Measurements from ENCODE around the gene APP. TPM values are rescaled to one million over a fixed set of nuclear protein-coding genes. Genes with fewer than 3 reads are reported as not detected.

Gene APP
- total RNA-seq, 4 donors from 2014 or later = 234 to 376 (median 343) TPM

- Histone ChIP-seq H3K27me3 (no peaks in the 10 kb centered on the region), H3K27ac (no peak overlapping the region), H3K36me3 (no peaks in the 10 kb centered on the region), H3K4me1 (no peaks in the 10 kb centered on the region), H3K4me3 (no peak overlapping the region), H3K9me3 (no peaks in the 10 kb centered on the region)
- TF ChIP-seq POLR2AphosphoS5 (IDR thresholded peaks at IDR 0.05) = no peak
- TF ChIP-seq CTCF (IDR thresholded peaks at IDR 0.05) = no peak
- no peak for TF ChIP-seq POLR2A (IDR thresholded peaks at IDR 0.05)
- no peak for TF ChIP-seq EP300 (IDR thresholded peaks at IDR 0.05)
- 79% methylated on average over 3 of the region's 3 CpGs for WGBS
- no peak for DNase-seq (ENCODE audit: low spot score in 2 of 2)
Observed at GRCh38 chr21:25862112-25862511, 308.5 kb downstream of the APP start.

GRCh38 chr21:25859235-25859929, 311.2 kb downstream of the APP start:
- no peaks in the 10 kb centered on the region for H3K36me3 ChIP-seq
- H3K27me3 ChIP-seq = no peaks in the 10 kb centered on the region
- no peak overlapping the region for H3K4me3 ChIP-seq
- TF ChIP-seq POLR2A (IDR thresholded peaks at IDR 0.05) = no peak
- no peak for DNase-seq (ENCODE audit: low spot score in 2 of 2)
- no peaks in the 10 kb centered on the region for H3K4me1 ChIP-seq
- H3K9me3 ChIP-seq = no peaks in the 10 kb centered on the region
- no peak overlapping the region for H3K27ac ChIP-seq
- 48% methylated on average over 5 of the region's 5 CpGs for WGBS

GRCh38 chr21:25858325-25858724, 312.2 kb downstream of the APP start:
- Histone ChIP-seq H3K9me3 (no peaks in the 10 kb centered on the region), H3K4me3 (no peak overlapping the region), H3K36me3 (no peaks in the 10 kb centered on the region), H3K27ac (no peak overlapping the region), H3K4me1 (no peaks in the 10 kb centered on the region), H3K27me3 (no peaks in the 10 kb centered on the region)
- TF ChIP-seq CTCF (IDR thresholded peaks at IDR 0.05) = no peak
- whole genome bisulfite sequencing = 89% methylated on average over 3 of the region's 3 CpGs
- DNase-seq (ENCODE audit: low spot score in 2 of 2) = no peak

- WGBS = 58% methylated on average over 6 of the region's 6 CpGs
- no peak overlapping the region for H3K4me3 ChIP-seq
Observed at GRCh38 chr21:25857308-25858074, 313.1 kb downstream of the APP start.

GRCh38 chr21:25855576-25855975, 315.0 kb downstream of the APP start:
- TF ChIP-seq EP300 (IDR thresholded peaks at IDR 0.05) (no peak), POLR2A (IDR thresholded peaks at IDR 0.05) (no peak), POLR2AphosphoS5 (IDR thresholded peaks at IDR 0.05) (no peak), CTCF (IDR thresholded peaks at IDR 0.05) (no peak)
- no peaks in the 10 kb centered on the region for H3K27me3 ChIP-seq
- no peak overlapping the region for H3K4me3 ChIP-seq
- 79% methylated on average over 5 of the region's 5 CpGs for WGBS
- no peaks in the 10 kb centered on the region for H3K9me3 ChIP-seq
- H3K4me1 ChIP-seq = no peaks in the 10 kb centered on the region
- H3K36me3 ChIP-seq = no peaks in the 10 kb centered on the region
- DNase-seq (ENCODE audit: low spot score in 2 of 2) = no peak
- no peak overlapping the region for H3K27ac ChIP-seq

More at GRCh38 chr21:25857308-25858074, 313.1 kb downstream of the APP start:
- Histone ChIP-seq H3K27ac (no peak overlapping the region), H3K9me3 (no peaks in the 10 kb centered on the region), H3K27me3 (no peaks in the 10 kb centered on the region), H3K36me3 (no peaks in the 10 kb centered on the region), H3K4me1 (no peaks in the 10 kb centered on the region)
- DNase-seq (ENCODE audit: low spot score in 2 of 2) = no peak
- TF ChIP-seq POLR2A (IDR thresholded peaks at IDR 0.05) = no peak
- TF ChIP-seq EP300 (IDR thresholded peaks at IDR 0.05) = no peak
- TF ChIP-seq CTCF (IDR thresholded peaks at IDR 0.05) = no peak
- TF ChIP-seq POLR2AphosphoS5 (IDR thresholded peaks at IDR 0.05) = no peak
